Liver (tissue), 9 donors: ENCODE results near the gene NTNG1. TPM values are rescaled to one million over a fixed set of nuclear protein-coding genes. Genes with fewer than 3 reads are reported as not detected.
"Not testable (repeated sequence)": the region's sequence is repeated elsewhere in the genome, so short reads cannot be mapped to it uniquely, and the experiment has no call there.

Source experiments
- DNase-seq: peaks from one replicate; pipeline ENCODE4 v3.0.0-alpha.2; 2017; ENCODE audit warnings: low spot score
- H3K27ac ChIP-seq, 2 donors: one replicate each; pipeline ENCODE4 v1.7.0; 2013; ENCODE audit warnings: inconsistent platforms in 2 of 2, low read length in 2 of 2, control low read depth in 1 of 2, low read depth in 1 of 2, mild to moderate bottlenecking in 1 of 2
- H3K27me3 ChIP-seq, 4 donors: one replicate each; pipeline versions ENCODE4 v1.6.1 to v1.7.0; 2013; ENCODE audit warnings: low read length in 3 of 4, inconsistent platforms in 1 of 4, mild to moderate bottlenecking in 1 of 4, moderate library complexity in 1 of 4; ENCODE audit not compliant: control insufficient read depth in 4 of 4, insufficient read depth in 4 of 4
- H3K36me3 ChIP-seq, 4 donors: one replicate each; pipeline versions ENCODE4 v1.6.1 to v1.7.0; 2013; ENCODE audit warnings: low read length in 3 of 4, mild to moderate bottlenecking in 3 of 4, low read depth in 1 of 4, moderate library complexity in 1 of 4; ENCODE audit not compliant: control insufficient read depth in 4 of 4, insufficient read depth in 3 of 4
- H3K4me1 ChIP-seq, 4 donors: one replicate each; pipeline versions ENCODE4 v1.6.1 to v1.7.0; 2013; ENCODE audit warnings: low read length in 3 of 4, mild to moderate bottlenecking in 3 of 4, moderate library complexity in 1 of 4; ENCODE audit not compliant: control insufficient read depth in 4 of 4, insufficient read depth in 4 of 4
- H3K4me3 ChIP-seq, 3 donors: one replicate each; pipeline versions ENCODE4 v1.6.1 to v1.7.0; 2013; ENCODE audit warnings: low read length in 3 of 3, control low read depth in 1 of 3, low read depth in 1 of 3, mild to moderate bottlenecking in 1 of 3
- H3K9ac ChIP-seq, 2 donors: one replicate each; pipeline ENCODE4 v1.7.0; 2013; ENCODE audit warnings: low read length in 2 of 2, mild to moderate bottlenecking in 2 of 2, moderate library complexity in 2 of 2, control low read depth in 1 of 2, low read depth in 1 of 2
- H3K9me3 ChIP-seq, 4 donors: one replicate each; pipeline versions ENCODE4 v1.6.1 to v1.7.0; 2013; ENCODE audit warnings: low read length in 3 of 4; ENCODE audit not compliant: control insufficient read depth in 4 of 4
- EGR1 ChIP-seq, 2 donors: IDR thresholded peaks; 2 replicates each; pipeline ENCODE4 v1.6.1; 2016 to 2018; ENCODE audit warnings: antibody characterized with exemption in 2 of 2, low read depth in 2 of 2
- FOXA2 ChIP-seq: IDR thresholded peaks from 2 replicates; pipeline ENCODE4 v1.6.1; 2016; ENCODE audit warnings: antibody characterized with exemption
- GABPA ChIP-seq, 2 donors: IDR thresholded peaks in 1 of 2; conservative IDR thresholded peaks in 1 of 2; 2 replicates each; pipeline ENCODE4 v1.6.1; 2016; ENCODE audit warnings: antibody characterized with exemption in 2 of 2, mild to moderate bottlenecking in 1 of 2, moderate library complexity in 1 of 2
- HNF4A ChIP-seq, 2 donors: conservative IDR thresholded peaks; 2 replicates each; pipeline ENCODE4 v1.6.1; 2016; ENCODE audit warnings: antibody characterized with exemption in 2 of 2, mild to moderate bottlenecking in 2 of 2
- HNF4G ChIP-seq: IDR thresholded peaks from 2 replicates; pipeline ENCODE4 v1.6.1; 2016; ENCODE audit warnings: antibody characterized with exemption
- NR2F2 ChIP-seq: IDR thresholded peaks from 2 replicates; pipeline ENCODE4 v1.6.1; 2016; ENCODE audit warnings: antibody characterized with exemption
- RAD21 ChIP-seq, 2 donors: IDR thresholded peaks; 2 replicates each; pipeline ENCODE4 v1.6.1; 2016; ENCODE audit warnings: antibody characterized with exemption in 2 of 2, mild to moderate bottlenecking in 2 of 2
- RXRA ChIP-seq, 2 donors: IDR thresholded peaks; 2 replicates each; pipeline ENCODE4 v1.6.1; 2017 to 2018; ENCODE audit warnings: antibody characterized with exemption in 2 of 2, mild to moderate bottlenecking in 1 of 2
- TAF1 ChIP-seq: conservative IDR thresholded peaks from 2 replicates; pipeline ENCODE4 v1.6.1; 2016; ENCODE audit warnings: antibody characterized with exemption, mild to moderate bottlenecking
- YY1 ChIP-seq: IDR thresholded peaks from 2 replicates; pipeline ENCODE4 v1.6.1; 2016; ENCODE audit warnings: antibody characterized with exemption, mild to moderate bottlenecking
- WGBS: extraction: QIAGEN DNeasy Blood & Tissue Kit; methylation state at CpG from one replicate; pipeline ENCODE4 v1.1.7; 2013; 5-methylcytosine and 5-hydroxymethylcytosine counted together
- polyA plus RNA-seq, 2 donors: library from polyadenylated mRNA; stranded (reverse) in 1 of 2; unstranded in 1 of 2; fragments of 200-250 nt in 1 of 2; fragments of >200 nt in 1 of 2; fragmentation: Nextera tagmentation in 1 of 2; extraction: Ambion mirVana in 1 of 2; gene quantifications; one replicate each; pipeline versions ENCODE4 v1.2.1 to v1.2.3, GENCODE V29; 2013 to 2015
- total RNA-seq, 2 donors: library from RNA; depleted of rRNA; stranded (reverse); fragments of >200 nt; gene quantifications; one replicate each; pipeline ENCODE4 v1.2.3, GENCODE V29; 2014
- TF ChIP-seq, protein P1 (sequence below): IDR thresholded peaks from 2 replicates; pipeline ENCODE4 v1.6.1; 2016; ENCODE audit warnings: antibody characterized with exemption, mild to moderate bottlenecking
- donor health status: healthy.
- donor health status: healthy.
- donor health status: healthy.
- donor health status: healthy.
- donor health status: healthy.

Gene NTNG1
- total and polyA plus RNA-seq, 4 donors: under 0.01 TPM; not detected in 2

DNA sequence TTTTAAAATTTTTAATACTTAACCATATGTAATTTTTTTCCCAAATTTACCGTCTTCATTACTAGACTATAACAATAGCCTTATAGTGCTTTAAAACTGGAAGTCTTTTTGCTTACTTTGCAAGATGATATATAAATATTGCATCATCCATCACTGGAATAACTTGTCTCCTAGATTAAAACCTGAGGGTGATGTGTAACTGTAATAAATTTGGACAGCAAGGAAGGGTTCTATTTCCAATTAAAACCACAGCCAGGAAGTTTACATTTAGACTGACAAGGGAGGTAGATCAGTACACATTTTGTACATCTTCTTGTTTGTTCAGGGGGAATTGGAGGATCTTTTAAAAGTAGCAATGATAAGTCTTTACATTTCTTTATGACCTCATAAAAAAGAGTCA lies 21.9 kb downstream of the NTNG1 start:
- Histone ChIP-seq H3K4me3 (no peak overlapping the region), H3K27me3 (peaks cover 0 to 4% (median 0%) of the 10 kb centered on the region in 4 donors), H3K9ac (no peak overlapping the region), H3K27ac (no peak overlapping the region), H3K9me3 (peaks cover 0 to 3% (median 1%) of the 10 kb centered on the region in 4 donors), H3K4me1 (no peaks in the 10 kb centered on the region), H3K36me3 (no peaks in the 10 kb centered on the region)
- TF ChIP-seq RXRA (IDR thresholded peaks at IDR 0.05): no peak
- no peak for TF ChIP-seq YY1
- TF ChIP-seq, protein P1, sequence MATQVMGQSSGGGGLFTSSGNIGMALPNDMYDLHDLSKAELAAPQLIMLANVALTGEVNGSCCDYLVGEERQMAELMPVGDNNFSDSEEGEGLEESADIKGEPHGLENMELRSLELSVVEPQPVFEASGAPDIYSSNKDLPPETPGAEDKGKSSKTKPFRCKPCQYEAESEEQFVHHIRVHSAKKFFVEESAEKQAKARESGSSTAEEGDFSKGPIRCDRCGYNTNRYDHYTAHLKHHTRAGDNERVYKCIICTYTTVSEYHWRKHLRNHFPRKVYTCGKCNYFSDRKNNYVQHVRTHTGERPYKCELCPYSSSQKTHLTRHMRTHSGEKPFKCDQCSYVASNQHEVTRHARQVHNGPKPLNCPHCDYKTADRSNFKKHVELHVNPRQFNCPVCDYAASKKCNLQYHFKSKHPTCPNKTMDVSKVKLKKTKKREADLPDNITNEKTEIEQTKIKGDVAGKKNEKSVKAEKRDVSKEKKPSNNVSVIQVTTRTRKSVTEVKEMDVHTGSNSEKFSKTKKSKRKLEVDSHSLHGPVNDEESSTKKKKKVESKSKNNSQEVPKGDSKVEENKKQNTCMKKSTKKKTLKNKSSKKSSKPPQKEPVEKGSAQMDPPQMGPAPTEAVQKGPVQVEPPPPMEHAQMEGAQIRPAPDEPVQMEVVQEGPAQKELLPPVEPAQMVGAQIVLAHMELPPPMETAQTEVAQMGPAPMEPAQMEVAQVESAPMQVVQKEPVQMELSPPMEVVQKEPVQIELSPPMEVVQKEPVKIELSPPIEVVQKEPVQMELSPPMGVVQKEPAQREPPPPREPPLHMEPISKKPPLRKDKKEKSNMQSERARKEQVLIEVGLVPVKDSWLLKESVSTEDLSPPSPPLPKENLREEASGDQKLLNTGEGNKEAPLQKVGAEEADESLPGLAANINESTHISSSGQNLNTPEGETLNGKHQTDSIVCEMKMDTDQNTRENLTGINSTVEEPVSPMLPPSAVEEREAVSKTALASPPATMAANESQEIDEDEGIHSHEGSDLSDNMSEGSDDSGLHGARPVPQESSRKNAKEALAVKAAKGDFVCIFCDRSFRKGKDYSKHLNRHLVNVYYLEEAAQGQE: no peak
- no peak for TF ChIP-seq FOXA2
- no peak for TF ChIP-seq TAF1
- no peak for TF ChIP-seq HNF4A (conservative IDR thresholded peaks at IDR 0.05)
- no peak for TF ChIP-seq RAD21 (IDR thresholded peaks at IDR 0.05)
- no peak for TF ChIP-seq GABPA (IDR thresholded peaks at IDR 0.05 in 1 of 2, conservative IDR thresholded peaks at IDR 0.05 in 1 of 2)
- TF ChIP-seq NR2F2: no peak
- DNase-seq: no peak
- WGBS: 77% methylated on average over 1 of the region's 1 CpG

DNA sequence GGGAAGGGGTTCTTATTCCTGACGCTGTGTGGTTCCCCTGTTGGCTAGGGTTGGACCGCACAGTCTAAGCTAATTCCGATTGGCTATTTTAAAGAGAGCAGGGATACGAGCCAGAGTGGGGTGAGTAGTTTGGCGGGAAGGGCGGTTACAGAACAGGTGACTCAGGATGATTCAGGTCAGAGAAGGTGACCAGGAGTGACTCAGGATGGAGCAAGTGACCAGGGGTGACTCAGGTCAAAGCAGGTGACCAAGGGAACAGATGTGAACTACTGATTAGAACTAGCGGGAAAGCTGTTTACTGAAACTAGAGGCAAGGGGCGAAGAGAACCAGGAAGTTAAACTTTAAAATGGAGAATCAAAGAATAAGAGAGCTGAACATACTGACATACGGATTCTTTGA lies 24.1 kb downstream of the NTNG1 start:
- not testable (repeated sequence) for H3K27me3 ChIP-seq, H3K27ac ChIP-seq, H3K4me1 ChIP-seq, H3K9me3 ChIP-seq, H3K9ac ChIP-seq, H3K4me3 ChIP-seq, H3K36me3 ChIP-seq, DNase-seq
- 82% methylated on average over 9 of the region's 9 CpGs for WGBS

DNA sequence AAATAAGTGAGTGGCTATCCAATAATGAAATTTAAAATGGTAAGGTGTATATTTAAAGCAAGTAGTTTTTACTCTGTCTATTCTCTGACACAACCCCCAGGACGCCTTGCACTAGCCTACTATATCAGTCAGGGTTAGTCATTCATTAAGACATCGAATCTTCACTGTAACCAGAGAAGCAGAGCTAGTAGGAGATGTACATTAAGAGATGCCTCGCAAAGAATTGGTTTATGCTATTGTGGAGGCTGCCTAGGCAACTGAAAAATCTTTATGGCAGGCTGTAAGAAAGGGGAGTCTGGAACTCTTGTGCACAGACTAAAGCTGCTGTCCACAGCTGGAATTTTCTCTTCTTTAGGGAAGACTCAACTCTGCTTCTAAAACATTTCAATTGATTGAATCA lies 28.8 kb downstream of the NTNG1 start:
- Histone ChIP-seq H3K9me3 (peaks cover 0 to 7% (median 1%) of the 10 kb centered on the region in 4 donors), H3K4me1 (no peaks in the 10 kb centered on the region), H3K36me3 (no peaks in the 10 kb centered on the region), H3K27me3 (no peaks in the 10 kb centered on the region), H3K9ac (no peak overlapping the region), H3K27ac (no peak overlapping the region), H3K4me3 (no peak overlapping the region)
- WGBS: 68% methylated on average over 3 of the region's 3 CpGs
- TF ChIP-seq, protein P1: no peak
- no peak for TF ChIP-seq RAD21 (IDR thresholded peaks at IDR 0.05)
- TF ChIP-seq EGR1 (IDR thresholded peaks at IDR 0.05; ENCODE audit: low read depth in 2 of 2): no peak
- no peak for TF ChIP-seq HNF4G
- no peak for DNase-seq
